Body of pancreas (tissue), 4 donors: ENCODE measurements around the gene DPYSL4. TPM values are rescaled to one million over a fixed set of nuclear protein-coding genes. Genes with fewer than 3 reads are reported as not detected.

Experiments used
- ATAC-seq: fragments of 150-250 bp; one replicate; pipeline ENCODE4 v1.9.1; 2016
- DNase-seq, 4 donors: peaks; one replicate each; pipeline ENCODE4 v3.0.0-alpha.2; 2019
- H3K27ac ChIP-seq, 4 donors: fragments of 200-600 bp; sonication (generic); 1 replicate in 3 of 4; 2 replicates in 1 of 4; pipeline versions ENCODE4 v1.5.1 to v1.6.1; 2016 to 2019; ENCODE audit warnings: mild to moderate bottlenecking in 1 of 4, mixed read lengths in 1 of 4, moderate library complexity in 1 of 4
- H3K27me3 ChIP-seq, 2 donors: fragments of 200-600 bp; sonication (generic); one replicate each; pipeline ENCODE4 v1.6.0; 2016; ENCODE audit warnings: mild to moderate bottlenecking in 1 of 2
- H3K36me3 ChIP-seq, 2 donors: fragments of 200-600 bp; sonication (generic); replicated peaks in 1 of 2; 2 replicates each; pipeline ENCODE4 v1.5.1; 2016; ENCODE audit warnings: low read depth in 2 of 2; ENCODE audit not compliant: insufficient read depth in 1 of 2
- H3K4me1 ChIP-seq: fragments of 200-600 bp; sonication (generic); one replicate; pipeline ENCODE4 v1.6.0; 2016
- H3K4me3 ChIP-seq, 2 donors: fragments of 200-600 bp; sonication (generic); 1 replicate in 1 of 2; 2 replicates in 1 of 2; pipeline ENCODE4 v1.5.1; 2016 to 2019
- H3K9me3 ChIP-seq, 3 donors: fragments of 200-600 bp; sonication (generic); 1 replicate in 2 of 3; 2 replicates in 1 of 3; pipeline ENCODE4 v1.5.1; 2016
- POLR2A ChIP-seq, 3 donors: fragments of 450-650 bp; IDR thresholded peaks; one replicate each; pipeline ENCODE4 v1.6.1; 2016; ENCODE audit warnings: antibody characterized with exemption in 3 of 3, mild to moderate bottlenecking in 2 of 3
- WGBS, 2 donors: methylation state at CpG; one replicate each; pipeline ENCODE4 v1.1.5; 2017; 5-methylcytosine and 5-hydroxymethylcytosine counted together
- intact Hi-C: fragments of 100-400 bp; cut with DNase I; formaldehyde crosslinking; loops from one replicate; pipeline ENCODE4 v1.15.1; 2023
- total RNA-seq, 2 donors: library from RNA; depleted of rRNA; stranded (reverse); fragments of >200 nt; gene quantifications; one replicate each; pipeline ENCODE4 v1.1.0, GENCODE V29; 2016
- TF ChIP-seq, protein P1 (sequence below), 7 experiments: fragments of 450-650 bp in 4 of 7; fragments of 200-600 bp in 3 of 7; sonication (generic) in 3 of 7; IDR thresholded peaks; one replicate each; pipeline ENCODE4 v1.5.1; 2016 to 2019; ENCODE audit warnings: antibody characterized with exemption in 7 of 7

The DPYSL4 gene
- total RNA-seq, 2 donors from 2014 or later = 0.52 TPM; not detected in 1

DNA sequence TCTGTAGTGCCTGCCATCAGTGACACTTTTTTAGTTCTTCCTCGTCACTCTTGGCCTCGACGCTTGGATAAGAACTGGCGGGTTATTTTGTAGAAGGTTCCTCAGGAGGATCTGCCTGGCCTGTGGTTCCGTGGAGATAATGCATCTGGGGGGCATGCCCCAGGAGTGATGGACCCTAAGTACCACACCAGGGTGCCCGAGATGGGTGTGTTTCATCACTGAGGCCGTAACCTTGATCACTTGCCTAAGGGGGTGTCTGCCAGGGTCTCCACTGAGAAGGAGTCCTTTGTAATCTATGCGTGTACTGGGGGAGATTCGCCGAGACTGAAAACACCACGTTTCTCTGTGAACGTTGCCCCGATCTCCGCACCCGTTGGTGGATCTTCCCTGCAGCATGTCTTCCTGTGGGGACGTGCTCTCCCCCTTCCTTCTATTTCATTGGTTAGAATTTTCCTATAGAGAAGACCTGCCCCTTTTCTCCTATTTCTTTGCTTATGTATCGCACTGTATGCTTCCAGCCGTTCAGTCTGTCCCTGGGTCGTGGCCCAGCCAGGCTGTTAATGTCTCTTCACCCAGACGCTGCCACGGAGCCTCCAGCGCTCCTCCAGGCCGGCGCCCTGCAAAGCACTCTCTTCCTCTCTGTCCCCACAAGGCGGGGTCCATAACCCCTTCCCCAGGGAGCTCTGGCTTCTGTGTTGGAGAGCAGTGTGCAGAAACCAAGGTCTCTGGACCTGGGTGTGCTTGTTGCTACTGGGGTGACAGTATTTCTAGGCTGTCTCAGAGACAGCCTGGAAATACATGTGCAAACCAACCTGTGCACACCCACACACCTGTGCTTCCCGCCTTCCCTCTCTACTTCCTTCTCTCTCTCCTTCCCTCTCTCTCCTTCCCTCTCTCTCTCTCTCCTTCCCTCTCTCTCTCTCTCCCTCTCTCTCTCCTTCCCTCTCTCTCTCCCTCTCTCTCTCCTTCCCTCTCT, 14.4 kb upstream of the DPYSL4 start:
- ATAC-seq (no peak), DNase-seq (no peak)
- H3K36me3 ChIP-seq = no peaks in the 10 kb centered on the region
- no peak overlapping the region for H3K27ac ChIP-seq
- no peak overlapping the region for H3K4me3 ChIP-seq
- H3K27me3 ChIP-seq = peaks cover 0 to 9% of the 10 kb centered on the region in 2 donors
- intact Hi-C loops = no loop called here
- 55 to 56% methylated on average over 23 to 26 of the region's 26 CpGs for WGBS, 2 donors
- no peaks in the 10 kb centered on the region for H3K9me3 ChIP-seq
- TF ChIP-seq, protein P1, sequence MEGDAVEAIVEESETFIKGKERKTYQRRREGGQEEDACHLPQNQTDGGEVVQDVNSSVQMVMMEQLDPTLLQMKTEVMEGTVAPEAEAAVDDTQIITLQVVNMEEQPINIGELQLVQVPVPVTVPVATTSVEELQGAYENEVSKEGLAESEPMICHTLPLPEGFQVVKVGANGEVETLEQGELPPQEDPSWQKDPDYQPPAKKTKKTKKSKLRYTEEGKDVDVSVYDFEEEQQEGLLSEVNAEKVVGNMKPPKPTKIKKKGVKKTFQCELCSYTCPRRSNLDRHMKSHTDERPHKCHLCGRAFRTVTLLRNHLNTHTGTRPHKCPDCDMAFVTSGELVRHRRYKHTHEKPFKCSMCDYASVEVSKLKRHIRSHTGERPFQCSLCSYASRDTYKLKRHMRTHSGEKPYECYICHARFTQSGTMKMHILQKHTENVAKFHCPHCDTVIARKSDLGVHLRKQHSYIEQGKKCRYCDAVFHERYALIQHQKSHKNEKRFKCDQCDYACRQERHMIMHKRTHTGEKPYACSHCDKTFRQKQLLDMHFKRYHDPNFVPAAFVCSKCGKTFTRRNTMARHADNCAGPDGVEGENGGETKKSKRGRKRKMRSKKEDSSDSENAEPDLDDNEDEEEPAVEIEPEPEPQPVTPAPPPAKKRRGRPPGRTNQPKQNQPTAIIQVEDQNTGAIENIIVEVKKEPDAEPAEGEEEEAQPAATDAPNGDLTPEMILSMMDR (IDR thresholded peaks at IDR 0.05) = no peak
- no peak for TF ChIP-seq POLR2A (IDR thresholded peaks at IDR 0.05)
- H3K4me1 ChIP-seq = no peaks in the 10 kb centered on the region

DNA sequence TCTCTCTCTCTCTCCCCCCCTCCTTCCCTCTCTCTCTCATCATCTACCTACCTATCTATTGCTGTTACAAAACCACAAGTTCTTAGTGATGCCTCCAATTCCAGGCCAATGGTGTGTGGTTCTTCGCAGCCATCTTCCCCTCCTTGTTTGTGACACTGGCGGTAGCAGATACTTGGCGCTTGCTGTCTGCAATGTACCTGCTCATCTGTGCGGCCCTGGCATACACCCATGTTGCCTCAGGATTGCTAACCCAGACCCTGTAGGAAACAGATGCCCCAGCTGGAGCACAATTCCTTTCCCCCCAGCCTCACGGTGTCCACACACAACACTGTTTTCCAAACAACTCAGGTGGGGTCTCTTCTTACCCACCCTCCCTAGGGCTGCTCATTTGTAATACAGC, 13.6 kb upstream of the DPYSL4 start:
- H3K27ac ChIP-seq = no peak overlapping the region
- H3K36me3 ChIP-seq = no peaks in the 10 kb centered on the region
- H3K9me3 ChIP-seq = no peaks in the 10 kb centered on the region
- DNase-seq (no peak), ATAC-seq (no peak)
- H3K4me3 ChIP-seq = no peak overlapping the region
- H3K4me1 ChIP-seq = no peaks in the 10 kb centered on the region
- peaks cover 0 to 9% of the 10 kb centered on the region in 2 donors for H3K27me3 ChIP-seq
- TF ChIP-seq POLR2A (IDR thresholded peaks at IDR 0.05) = no peak
- TF ChIP-seq, protein P1 (IDR thresholded peaks at IDR 0.05) = no peak
- WGBS, 2 donors = 74 to 87% methylated on average over 5 of the region's 5 CpGs
- intact Hi-C loops = no loop called here

DNA sequence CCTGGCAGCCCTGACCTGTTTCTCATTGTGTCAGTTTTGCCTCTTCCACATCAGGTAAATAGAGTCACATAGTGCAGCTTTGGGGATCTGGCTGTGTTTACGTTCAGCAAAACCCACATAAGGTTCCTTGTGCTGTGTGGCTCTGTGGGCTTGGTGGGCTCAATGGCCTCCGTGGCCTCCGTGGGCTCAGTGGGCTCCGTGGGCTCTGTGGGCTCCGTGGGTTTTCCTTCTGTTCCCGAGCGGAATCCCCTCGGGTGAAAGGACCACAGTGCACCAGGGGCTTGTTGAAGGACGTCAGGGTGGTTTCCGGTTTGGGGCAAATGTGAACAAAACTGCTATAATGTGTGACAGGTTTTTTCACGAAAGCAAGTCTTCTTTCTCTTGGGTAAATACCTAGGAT, 12.5 kb upstream of the DPYSL4 start:
- Histone ChIP-seq H3K4me1 (no peaks in the 10 kb centered on the region), H3K9me3 (no peaks in the 10 kb centered on the region), H3K27ac (no peak overlapping the region), H3K4me3 (no peak overlapping the region), H3K27me3 (peaks cover 0 to 9% of the 10 kb centered on the region in 2 donors), H3K36me3 (no peaks in the 10 kb centered on the region)
- intact Hi-C loops = no loop called here
- TF ChIP-seq, protein P1 (IDR thresholded peaks at IDR 0.05) = no peak
- no peak for TF ChIP-seq POLR2A (IDR thresholded peaks at IDR 0.05)
- ATAC-seq = no peak
- no peak for DNase-seq
- WGBS, 2 donors = 60 to 67% methylated on average over 8 to 11 of the region's 11 CpGs

DNA sequence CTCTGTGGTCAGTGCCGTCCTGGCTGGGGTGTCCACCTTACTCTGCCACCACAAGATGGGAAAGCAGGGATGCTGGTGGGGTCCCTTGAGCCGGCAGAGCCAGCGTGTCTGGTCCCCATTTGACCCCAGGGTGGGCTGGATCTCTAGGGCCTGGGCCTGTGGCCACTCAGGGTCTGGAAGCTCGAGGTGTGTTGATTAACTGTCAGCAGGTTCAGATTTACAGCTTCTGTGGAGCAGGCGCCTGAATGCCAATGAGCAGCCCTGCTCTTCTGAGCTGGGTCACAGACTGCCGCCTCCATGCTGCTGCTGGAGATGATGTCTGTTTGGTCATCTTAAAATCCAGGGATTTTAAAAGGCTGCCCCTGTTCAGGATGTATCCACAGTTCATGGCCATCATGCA, 11.3 kb upstream of the DPYSL4 start:
- TF ChIP-seq POLR2A (IDR thresholded peaks at IDR 0.05) = no peak
- TF ChIP-seq, protein P1 (IDR thresholded peaks at IDR 0.05) = no peak
- Histone ChIP-seq H3K4me1 (no peaks in the 10 kb centered on the region), H3K27ac (no peak overlapping the region), H3K36me3 (no peaks in the 10 kb centered on the region), H3K9me3 (no peaks in the 10 kb centered on the region), H3K4me3 (no peak overlapping the region), H3K27me3 (peaks cover 0 to 9% of the 10 kb centered on the region in 2 donors)
- intact Hi-C loops = no loop called here
- WGBS, 2 donors = 47 to 57% methylated on average over 5 to 6 of the region's 6 CpGs
- DNase-seq (no peak), ATAC-seq (no peak)
